ENCODE data around the gene PHACTR1. TPM values are rescaled to one million over a fixed set of nuclear protein-coding genes. Genes with fewer than 3 reads are reported as not detected.

PHACTR1 gene
- total RNA-seq, 1 donor from 2014 or later = 28.1 TPM

DNA sequence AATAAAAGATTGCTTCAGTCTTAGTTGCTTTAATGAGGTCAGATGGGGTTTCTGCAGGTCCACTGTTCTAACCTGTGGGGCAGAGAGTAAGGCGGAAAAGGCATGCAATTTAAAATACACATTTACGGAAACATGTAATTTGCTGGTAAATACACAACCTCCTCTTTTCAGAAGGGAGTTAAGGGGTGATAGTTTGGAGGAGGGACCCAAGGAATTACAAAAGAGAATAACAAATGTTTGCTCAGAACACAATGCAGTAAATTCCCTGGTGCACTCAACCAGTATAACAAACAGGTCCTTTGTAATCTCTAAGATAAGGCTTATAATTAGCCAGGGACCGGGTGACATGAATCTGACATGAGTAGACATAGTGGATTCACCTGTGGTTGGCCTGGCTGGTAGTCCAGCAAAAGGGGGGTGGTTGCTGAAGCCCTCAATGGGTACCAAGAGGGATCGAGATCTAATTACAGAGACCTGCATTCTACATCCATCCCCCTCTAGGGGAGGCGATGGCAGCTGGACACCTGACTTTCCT is 295.1 kb downstream of the PHACTR1 start:
- FAIRE-seq (no peak), DNase-seq (ENCODE audit: low spot score in 2 of 2) (no peak)

DNA sequence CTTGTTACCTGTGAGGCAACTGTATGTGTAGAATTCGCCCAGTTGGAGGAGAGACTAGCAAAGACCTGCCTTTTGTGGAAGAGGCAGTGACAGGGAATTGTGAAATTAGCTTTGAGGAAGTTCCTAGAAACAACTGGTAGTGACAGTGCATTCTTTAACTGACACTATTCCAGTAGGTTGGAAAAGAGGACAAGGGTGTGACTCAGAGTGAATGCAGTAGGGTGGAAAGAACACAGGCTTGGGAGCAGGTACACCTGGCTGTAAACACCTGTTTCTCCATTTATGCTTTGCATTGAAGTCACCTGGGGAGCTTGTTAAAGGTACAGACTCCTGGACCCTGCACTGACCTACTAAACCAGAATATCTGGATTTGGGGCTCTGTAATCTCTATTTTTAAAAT is 295.7 kb downstream of the PHACTR1 start:
- FAIRE-seq (no peak), DNase-seq (ENCODE audit: low spot score in 2 of 2) (no peak)

- no peak for FAIRE-seq
- no peak for DNase-seq (ENCODE audit: low spot score in 2 of 2)
Observed at GRCh38 chr6:13012977-13013680, 296.6 kb downstream of the PHACTR1 start.

DNA sequence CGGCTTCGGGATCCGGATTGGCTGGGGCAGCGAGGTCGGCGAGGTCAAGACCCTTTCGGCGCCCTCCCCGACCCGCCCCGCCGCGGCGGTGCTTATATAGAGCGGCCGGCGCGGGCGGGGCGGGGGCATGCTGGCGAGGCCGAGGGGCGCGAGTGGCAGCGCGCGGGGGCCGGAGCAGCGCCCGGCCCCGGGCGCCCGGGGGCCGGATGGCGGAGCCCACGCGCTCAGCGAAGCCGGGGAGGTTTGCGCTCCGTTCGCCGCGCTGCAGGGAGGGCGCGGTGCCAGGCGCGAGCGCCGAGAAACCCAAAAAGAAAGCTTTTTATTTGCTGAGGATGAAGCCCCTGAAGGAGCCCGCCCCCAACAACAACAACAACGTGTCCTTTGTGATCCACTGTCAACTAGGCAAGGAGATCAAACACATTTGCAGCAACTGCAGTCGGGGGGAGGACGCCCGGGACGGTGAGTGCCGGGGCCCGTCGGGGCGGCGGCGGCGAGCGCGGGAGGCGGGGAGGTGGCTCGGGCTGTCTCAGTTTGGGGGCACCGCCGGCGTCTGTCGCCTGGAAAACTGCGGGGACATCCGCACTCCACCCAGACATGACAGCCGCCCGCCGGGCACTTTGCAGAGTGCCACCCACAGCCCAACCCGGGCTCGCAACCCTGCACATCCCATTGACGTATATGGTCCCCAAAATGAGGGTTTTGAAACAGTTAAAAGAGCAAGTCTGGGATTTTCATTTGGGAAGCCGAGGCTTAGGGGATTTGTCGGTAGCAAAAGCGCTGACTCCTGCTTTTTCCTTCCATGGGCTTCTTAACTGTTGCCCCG is 297.3 kb downstream of the PHACTR1 start:
- no peak for FAIRE-seq
- DNase-seq (ENCODE audit: low spot score in 2 of 2) = peak; percentile 62 to 63

DNA sequence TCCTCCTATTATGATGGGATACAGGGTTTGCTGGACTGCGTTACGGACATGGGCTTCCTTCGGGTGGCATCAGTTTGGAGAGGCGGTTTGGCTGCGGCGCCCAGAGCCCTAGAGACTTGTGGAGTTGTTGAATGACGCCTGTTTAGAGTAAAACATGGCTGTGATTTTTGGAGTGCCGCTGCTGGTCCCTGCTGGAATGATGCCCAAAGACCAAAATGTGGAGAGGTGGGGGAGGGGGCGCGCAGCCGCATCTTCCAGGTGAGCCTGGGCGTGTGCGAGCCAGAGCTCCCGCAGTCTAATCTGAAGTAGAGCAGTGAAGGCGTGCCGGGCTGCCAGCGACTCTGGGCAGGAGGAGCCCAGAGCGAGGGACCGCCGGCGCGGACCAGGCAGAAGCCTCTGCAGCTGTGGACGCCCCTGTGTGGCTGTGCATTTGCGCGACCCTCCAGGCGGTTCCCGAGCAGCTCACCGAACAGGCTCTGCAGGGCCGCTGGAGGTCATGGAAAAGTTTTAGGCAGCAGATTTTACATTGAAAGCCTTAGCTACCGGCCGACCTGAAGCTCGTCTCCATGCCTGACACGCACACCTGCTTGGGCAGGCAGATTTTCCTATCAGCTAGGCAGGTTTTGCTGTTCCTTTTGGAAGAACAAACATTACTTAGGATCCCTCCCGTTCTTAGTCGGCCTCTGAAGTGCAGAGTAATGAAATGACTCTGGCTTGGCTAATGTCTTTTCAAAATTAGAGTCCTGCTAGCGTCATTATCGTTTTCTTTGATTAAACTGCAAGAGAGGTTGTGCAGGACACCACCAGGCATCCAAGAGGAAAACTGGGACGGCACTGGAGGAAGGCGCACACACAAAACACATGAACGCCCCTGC is 298.2 kb downstream of the PHACTR1 start:
- no peak for FAIRE-seq

DNA sequence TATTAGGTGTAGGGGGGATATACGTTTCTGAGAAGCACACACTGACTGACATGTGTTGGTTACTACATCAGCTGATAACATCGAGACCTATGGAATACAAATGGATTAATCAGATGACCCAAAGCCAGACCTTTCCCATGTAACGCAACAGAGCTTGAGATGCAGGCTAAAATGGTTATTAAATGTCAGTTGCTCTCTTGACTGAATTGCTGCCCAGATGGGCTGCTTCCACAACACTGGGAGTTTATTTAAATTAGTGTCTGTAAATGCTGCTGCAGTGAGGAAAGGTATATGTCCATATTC is 298.8 kb downstream of the PHACTR1 start:
- no peak for FAIRE-seq

More for the DNA sequence above, 298.2 kb downstream of the PHACTR1 start:
- peak; percentile 32 to 44 for DNase-seq (ENCODE audit: low spot score in 2 of 2)

DNA sequence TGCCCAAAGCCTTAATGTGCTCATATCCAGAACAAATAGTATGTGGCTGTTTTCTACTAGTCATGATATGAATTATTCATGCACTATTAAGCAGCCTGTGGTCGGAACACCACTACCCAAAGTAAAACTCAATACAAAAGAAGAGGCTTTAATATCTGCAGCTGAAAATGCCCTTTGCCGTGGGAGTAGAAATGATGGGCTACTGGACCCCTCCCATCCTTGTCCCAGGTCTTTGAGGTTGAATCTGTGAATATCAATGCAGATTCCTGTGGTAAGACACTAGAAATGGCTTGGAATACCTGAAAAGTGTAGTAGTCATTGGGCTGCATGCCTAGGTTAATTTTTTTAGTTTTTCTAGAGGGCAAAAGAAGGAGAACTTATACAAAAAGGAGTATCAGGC is 308.0 kb downstream of the PHACTR1 start:
- no peak for FAIRE-seq
- DNase-seq (ENCODE audit: low spot score in 2 of 2) = no peak

More for the DNA sequence above, 298.8 kb downstream of the PHACTR1 start:
- no peak for DNase-seq (ENCODE audit: low spot score in 2 of 2)

DNA sequence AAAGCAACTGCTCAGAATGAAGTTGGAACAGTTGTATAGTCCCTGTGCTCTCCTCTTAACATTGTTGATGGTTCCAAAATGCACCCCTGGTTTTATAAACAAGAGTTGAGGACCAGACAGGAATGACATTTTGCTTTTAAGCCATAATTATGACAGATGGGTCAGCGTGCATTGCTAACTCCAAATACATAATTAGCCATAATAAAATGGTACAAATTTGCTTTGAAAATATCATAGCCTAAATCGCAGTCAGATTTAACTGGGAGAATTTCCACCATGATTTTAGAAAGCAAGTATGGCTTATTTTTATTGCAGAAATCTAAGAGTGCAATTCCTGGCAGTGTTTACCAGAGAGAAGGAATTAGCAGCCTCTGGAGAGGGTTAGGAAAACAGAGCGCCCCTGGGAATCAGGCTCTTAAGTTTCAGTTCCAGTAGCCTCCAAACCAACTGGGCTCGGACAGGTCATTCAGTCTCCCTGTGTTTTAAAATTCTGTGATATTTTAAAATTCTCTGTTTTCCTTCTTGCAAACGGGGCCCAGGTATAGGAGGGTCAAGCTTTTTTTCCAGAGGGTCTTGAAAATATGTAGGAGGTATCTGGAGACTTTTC is 309.4 kb downstream of the PHACTR1 start:
- DNase-seq (ENCODE audit: low spot score in 2 of 2) (no peak), FAIRE-seq (no peak)

GRCh38 chr6:13026557-13026956 is 310.0 kb downstream of the PHACTR1 start:
- no peak for DNase-seq (ENCODE audit: low spot score in 2 of 2)
- no peak for FAIRE-seq

DNA sequence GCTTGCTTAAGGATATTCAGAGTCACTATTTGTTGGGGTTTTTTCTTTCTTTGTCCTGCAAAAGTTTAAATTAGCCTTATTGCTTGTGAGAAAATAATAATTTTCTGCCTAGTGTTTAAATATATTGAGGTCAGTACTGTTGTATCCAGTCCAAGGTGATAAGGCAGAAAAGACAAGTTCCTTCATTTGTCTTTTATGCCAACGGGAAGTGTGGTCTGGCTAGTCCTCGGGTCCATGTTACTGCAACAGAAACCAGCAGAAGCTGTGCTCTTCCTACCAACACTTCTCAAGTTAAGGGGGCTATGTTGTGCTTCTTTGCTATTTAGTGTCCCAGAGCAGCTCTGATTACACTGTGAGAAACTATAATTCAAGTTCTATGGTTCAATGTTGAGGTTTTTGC is 310.6 kb downstream of the PHACTR1 start:
- DNase-seq (ENCODE audit: low spot score in 2 of 2) (no peak), FAIRE-seq (no peak)

DNA sequence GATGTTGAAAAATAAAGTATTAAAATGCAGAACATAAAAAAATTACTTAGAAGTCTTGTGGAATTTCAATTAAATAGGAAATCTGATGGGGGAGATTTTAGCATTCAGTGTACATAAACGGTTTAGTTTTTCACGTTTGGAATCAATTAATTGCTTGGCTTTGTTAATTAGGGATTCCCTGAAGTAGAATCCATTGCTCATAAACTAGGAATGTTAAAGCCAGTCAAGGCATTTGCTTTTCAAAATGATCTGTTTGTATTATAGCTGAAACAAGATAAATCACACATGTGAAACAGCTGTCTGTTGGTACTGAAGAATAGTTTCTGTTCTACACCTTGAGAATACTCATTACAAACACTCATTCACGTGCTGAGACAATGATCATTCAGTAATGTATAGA is 313.8 kb downstream of the PHACTR1 start:
- no peak for FAIRE-seq
- no peak for DNase-seq (ENCODE audit: low spot score in 2 of 2)

DNA sequence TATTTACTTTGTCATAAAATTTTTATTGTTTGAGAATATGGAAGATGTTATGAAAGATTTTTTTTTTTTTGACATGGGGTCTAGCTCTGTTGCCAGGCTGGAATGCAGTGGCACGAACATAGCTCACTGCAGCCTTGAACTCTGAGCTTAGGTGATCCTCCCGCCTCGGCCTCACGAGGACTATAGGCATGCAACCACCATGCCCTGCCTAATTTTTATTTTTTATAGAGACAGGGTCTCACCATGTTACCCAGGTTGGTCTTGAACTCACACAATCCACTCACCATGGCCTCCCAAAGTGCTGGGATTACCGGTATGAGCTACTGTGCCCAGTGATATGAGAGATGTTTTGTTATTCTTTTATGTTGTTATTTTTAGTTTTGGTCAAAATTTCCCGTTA is 316.0 kb downstream of the PHACTR1 start:
- DNase-seq (ENCODE audit: low spot score in 2 of 2) (no peak), FAIRE-seq (no peak)

- FAIRE-seq = no peak
- no peak for DNase-seq (ENCODE audit: low spot score in 2 of 2)
Observed at GRCh38 chr6:13033145-13033544, 316.6 kb downstream of the PHACTR1 start.

DNA sequence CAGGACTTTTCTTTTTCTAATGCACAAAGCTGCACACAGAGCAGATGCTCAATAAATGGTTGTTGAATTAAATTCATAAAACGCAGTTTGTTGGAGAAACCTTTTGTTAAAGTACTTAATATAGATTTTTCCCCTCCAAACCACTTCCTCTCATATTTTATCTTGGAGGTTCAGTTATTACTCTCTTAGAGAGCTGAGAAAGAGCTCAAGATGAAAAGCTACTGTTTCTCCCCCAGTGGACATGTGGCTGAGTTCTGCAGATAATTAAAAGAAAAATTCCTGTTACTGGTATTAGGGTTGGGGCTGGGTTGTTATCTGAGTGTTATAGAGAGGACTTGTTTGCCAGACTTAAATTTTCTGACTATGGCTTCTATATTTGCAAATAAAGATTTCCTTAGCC is 317.7 kb downstream of the PHACTR1 start:
- FAIRE-seq = no peak
- DNase-seq (ENCODE audit: low spot score in 2 of 2) = no peak

DNA sequence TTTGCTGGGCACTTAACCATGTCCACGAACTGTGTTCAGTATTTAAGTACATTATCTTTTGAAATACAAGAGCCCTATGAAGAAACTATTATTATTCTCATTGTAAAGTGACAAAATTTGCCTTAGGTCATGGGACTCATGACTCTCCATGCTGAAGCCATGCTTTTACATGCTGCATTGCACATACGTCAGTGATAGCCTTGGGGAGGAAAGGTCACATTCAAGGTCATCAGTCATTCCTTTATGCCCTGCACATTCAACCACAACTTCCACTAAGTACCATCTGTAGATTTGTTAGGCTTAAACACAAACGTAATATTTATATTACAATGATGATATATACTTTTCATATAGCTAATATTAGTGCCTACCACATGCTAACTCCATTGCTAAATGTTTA is 319.0 kb downstream of the PHACTR1 start:
- no peak for DNase-seq (ENCODE audit: low spot score in 2 of 2)
- no peak for FAIRE-seq

- DNase-seq (ENCODE audit: low spot score in 2 of 2) = no peak
Observed at GRCh38 chr6:13038315-13038714, 321.7 kb downstream of the PHACTR1 start.

GRCh38 chr6:13038741-13039190 is 322.2 kb downstream of the PHACTR1 start:
- DNase-seq (ENCODE audit: low spot score in 2 of 2) (no peak), FAIRE-seq (no peak)

More at GRCh38 chr6:13038315-13038714, 321.7 kb downstream of the PHACTR1 start:
- no peak for FAIRE-seq

DNA sequence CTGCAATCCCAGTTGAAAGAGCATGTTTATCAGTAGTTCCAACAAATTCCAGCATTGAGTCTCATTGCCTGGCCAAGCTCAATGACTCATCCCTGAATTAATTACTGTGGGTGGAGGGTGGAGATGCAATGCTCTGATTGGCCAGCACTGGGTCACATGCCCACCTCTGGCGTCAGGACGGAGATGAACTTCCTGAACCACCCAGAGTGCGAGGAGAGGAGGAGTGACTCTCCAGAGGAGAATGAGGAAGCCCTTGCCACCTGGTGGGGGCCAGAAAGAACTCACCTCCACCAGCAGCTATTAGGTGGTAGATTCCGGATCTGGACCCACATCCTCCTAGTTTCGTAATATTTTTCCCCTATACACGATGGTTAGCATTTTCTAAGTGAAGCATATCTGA is 327.8 kb downstream of the PHACTR1 start:
- no peak for DNase-seq (ENCODE audit: low spot score in 2 of 2)

DNA sequence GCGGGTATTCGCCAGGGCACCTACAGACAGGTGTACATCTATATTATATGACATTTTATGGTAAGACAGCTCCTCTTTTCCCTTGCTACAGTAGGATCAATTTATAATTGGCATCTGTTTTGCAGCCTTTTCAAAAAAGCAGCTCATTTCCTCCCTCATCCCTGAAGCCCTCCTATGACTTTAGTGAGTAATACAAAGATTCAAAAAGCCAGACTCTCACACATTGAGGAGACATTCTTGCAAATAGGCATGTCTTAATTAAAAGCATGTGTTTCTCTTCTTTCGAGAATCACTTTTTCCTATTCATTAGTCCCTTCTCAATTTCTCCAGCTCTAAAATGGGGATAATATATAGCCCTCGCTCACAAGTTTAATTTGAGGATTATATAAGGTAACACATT is 328.3 kb downstream of the PHACTR1 start:
- no peak for FAIRE-seq
- no peak for DNase-seq (ENCODE audit: low spot score in 2 of 2)

More for the DNA sequence above, 327.8 kb downstream of the PHACTR1 start:
- FAIRE-seq = no peak

- no peak for FAIRE-seq
- DNase-seq (ENCODE audit: low spot score in 2 of 2) = no peak
Observed at GRCh38 chr6:13045676-13046075, 329.1 kb downstream of the PHACTR1 start.
